Activated CD4-positive, alpha-beta T cell treated with anti-CD3 and anti-CD28 coated beads for 1 hour (primary cell): ENCODE measurements around the gene ITPRIP.

Experiments used
- DNase-seq: peaks from one replicate; pipeline ENCODE4 v3.0.0-alpha.2; 2020

Gene ITPRIP

DNA sequence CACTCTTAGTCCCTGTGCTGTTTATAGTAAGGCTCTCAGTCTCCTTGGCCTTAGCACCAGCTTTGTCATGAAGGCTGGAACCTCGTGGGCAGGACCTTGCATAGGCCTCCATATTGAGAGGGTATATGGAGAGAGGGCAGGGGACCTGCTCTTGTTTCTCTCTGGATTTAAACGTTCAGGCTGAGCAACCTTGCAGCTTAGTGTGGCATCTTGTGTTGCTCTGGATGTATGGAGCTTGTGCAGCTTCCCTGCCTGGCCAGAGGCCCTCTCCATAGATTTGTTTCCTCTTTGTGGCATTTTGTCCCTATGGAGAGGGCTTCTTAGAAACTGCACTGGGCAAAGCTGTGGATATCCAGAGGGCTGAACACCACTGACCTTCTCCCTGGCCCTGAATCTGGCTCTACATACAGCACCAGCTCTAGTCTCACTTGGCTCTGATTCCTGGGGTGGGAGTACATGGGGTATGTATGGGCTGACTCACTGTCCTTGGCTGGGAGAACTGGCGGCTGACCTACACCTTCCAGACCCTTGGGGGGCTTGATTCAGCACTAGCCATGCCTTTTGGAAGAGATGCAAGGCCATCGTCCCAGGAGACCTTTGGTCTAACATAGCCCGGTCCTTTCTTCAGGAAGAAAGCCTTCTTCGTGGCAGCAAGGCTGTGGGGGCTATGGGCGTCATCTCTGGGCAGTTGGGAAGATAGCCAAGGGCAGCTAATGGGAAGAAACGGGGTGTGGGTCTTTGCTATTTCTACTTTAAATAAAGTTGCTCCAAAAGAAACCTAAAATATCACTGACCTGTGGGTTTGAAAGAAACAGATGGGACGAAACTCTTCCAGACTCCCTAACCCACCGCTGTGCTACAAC is 30.5 kb downstream of the ITPRIP start:
- no peak for DNase-seq

DNA sequence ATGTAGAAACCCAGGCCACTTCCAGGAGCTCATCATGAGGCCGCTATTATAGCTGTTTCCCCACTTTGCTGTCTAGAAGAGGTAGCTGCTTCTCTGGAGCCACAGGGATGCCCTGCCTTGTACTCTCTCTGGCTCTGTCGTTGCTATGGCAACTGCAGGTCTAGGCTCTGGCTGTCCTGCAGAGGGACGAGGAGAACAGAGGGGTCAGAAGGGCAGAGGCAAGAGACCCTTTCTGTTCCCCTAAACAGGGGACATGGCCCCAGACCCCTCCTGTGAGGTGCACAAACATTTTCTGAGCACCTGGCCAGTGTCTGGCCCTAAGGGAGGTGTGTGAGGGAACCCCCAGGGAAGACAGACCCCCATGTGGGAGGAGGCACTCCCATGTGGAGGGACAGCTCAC is 31.4 kb downstream of the ITPRIP start:
- no peak for DNase-seq

DNA sequence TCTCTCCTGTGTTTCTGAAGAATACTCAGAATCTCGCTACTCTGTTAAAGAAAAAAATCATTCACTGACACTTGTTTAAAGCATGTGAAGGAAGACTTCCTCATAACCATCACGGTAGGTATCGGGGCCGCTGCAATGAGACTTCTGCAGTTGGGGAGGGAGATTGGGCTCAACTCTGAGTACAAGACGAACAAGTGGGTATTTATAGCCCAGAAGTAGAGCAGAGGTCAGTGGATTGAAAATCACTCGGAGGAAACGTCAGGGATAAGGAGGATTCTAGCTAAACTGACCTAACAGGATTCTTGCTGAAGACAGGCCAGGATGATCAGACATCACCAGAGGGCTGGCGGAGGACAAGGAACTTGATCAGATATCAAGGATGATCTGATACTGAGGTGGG is 33.3 kb downstream of the ITPRIP start:
- no peak for DNase-seq

DNA sequence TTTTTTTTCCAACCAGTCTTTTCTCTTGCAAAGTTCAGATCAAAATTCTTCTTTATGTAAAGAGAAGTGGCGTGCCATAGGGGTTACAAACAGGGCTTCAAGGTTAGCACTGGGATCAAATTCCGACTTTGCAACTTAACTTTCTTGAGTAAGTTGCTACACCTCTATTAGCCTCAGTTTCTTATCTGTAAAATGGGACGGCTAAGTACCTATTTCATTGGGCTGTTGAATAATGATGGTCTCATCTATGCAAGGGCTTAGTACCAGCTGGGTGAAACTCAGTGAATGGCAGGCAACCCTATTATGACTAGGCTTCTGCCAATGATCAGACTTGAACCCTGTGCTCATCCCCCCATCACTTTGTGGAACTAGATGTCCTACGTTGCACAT is 33.9 kb downstream of the ITPRIP start:
- no peak for DNase-seq

DNA sequence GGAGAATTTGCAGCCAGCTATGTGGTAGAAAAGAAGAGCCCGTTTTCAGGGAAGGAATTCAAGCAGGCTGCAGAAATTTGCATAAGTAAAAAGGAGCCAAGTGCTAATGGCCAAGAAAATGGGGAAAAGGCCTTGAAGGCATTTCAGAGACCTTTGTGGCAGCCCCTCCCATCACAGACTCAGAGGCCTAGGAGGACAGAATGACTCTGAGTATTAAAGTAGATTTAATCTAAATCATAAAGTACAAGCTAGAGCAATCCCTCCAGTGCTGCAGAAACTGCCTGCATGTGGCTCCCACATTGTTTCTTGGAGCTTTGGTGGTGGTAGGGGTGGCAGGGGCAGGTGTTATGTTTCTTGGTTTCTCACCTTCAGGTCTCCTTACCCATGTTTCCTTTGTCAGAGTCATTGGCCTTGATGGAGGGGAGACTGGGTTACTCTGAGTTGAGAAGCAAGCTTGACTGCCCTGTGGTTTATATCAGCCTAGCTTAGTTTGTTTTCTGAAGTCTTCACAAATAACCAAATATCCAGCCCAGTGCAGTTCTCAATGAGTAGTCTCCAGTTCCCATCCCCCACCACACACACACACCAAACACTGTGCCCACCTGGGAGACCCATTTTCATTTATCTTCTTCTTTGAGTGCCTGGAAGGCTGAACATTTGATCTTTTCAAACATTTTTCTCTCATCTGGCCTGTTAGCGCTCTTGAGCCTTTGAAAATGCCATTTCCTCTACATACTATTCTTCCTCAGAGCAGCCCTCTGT is 34.5 kb downstream of the ITPRIP start:
- no peak for DNase-seq

DNA sequence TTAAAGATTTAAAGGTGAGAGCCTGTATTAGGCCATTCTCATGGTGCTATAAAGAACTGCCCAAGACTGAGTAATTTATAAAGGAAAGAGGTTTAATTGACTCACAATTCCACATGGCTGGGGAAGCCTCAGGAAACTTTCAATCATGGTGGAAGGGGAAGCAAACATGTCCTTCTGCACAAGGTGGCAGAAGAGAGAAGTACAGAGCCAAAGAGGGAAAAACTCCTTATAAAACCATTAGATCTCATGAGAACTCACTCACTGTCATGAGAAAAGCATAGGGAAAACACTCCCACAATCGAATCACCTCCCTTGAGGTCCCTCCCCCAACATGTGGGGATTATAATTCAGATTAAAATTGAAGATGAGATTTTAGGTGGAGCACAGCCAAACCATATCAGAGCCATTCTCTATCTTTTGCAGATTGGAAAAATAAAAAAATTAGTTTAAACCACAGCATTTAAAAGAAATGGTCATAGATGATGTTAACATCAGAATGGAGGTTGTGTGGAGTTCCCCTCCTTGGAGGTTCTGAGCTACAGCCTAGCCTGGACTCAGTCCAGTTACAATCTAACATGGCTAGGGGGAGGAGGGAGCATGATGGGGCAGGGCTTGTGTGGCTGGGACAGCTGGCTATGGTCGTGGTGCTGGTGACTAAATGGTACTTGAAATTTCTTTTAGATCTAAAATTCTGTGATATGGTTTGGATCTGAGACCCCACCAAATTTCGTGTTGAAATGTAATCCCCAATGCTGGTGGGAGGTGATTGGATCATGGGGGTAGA is 36.2 kb downstream of the ITPRIP start:
- DNase-seq: no peak

DNA sequence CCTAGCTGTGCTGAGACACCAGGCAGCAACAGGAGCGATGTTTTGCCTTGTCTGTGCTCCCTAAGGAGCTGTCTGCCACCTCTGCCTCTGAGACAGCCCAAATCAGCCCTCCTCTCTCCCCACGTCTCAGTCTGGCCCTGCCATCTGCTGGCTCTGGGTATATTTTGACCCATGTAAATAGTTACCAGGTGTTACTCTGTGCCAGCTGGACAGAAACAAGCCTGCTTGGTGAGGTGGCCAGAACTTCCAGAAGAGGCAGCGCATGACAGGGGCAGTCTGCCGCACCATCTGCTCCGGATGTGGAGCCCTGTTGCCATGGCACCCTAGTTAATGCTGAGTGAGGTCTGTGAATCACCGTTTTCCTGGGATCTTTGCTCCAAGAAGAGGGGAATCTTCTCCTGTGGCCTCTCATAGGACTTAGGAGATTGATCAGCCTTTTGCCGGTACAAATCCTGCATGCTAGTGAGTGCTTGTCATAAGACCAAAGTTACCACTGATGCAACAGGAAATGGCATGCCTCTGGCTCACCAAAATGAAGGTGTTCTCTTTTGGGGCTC is 37.5 kb downstream of the ITPRIP start:
- no peak for DNase-seq

DNA sequence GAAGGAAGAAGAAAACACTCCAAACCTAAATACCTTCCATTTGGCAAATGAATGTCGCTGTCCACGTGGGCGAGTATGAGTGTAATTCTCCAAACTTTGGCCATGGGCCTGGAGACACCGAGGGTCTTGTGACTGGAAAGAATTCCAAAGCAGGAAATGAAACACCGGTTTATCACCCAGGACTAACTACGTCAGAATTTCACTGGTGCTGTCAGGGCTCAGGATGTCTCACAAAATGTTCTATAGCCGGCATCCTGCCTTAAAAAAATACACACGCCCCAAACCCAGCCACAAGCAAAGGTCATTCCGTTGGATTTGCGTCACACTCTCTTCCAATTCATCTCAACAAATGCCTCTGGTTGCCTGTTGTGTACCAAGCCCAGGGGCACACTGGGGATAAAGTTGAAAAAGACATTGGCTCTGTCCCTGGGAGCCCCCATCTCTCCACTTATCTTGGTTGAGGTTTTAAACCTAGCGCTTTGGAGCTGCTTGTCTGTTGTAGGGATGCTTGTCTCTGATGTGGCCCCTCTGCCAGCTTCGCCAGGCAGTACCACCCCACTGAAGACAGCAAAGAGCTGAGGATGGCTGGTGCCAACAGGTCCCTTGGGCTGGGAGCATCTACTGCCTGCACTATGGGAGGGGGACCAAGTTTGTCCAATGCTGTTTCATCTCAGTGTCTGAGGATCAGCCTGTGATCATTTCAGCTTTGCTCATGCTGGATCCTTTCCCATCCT is 38.1 kb downstream of the ITPRIP start:
- DNase-seq: no peak

DNA sequence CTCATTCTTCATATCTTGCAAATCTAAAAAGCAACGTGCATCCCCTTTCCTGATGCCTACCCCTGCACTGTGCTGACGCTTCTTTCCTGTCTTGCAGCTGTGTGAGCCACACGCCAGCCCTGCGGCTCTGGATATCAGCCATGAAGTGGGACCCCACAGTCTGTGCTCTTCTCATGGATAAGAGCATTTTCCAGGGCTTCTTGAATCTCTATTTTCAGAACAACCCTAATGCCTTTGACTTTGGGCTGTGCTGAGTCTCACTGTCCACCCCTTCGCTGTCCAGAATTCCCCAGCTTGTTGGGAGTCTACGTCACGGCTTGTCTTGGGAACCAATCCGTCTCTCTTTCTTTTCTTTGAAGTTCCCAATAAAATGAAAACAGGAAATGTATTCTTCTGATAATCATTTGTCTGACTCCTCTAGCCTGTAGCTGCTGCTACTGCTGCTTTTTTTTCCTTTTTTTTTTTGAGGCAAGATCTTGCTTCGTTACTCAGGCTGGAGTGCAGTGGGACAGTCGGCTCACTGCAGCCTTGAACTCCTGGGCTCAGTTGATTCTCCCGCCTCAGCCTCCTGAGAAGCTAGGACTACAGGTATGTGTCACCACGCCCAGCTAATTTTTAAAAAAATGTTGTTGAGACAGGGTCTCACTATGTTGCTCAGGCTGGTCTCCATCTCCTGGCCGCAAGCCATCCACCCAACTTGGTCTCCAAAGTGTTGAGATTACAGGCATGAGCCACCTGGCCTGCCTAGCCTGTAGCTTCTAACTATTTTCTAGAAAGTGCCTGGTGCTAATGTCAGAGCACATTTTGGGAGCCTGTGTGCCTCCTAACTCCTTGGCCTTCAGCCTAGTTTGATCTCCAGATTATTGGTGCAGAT is 39.0 kb downstream of the ITPRIP start:
- DNase-seq: no peak

DNA sequence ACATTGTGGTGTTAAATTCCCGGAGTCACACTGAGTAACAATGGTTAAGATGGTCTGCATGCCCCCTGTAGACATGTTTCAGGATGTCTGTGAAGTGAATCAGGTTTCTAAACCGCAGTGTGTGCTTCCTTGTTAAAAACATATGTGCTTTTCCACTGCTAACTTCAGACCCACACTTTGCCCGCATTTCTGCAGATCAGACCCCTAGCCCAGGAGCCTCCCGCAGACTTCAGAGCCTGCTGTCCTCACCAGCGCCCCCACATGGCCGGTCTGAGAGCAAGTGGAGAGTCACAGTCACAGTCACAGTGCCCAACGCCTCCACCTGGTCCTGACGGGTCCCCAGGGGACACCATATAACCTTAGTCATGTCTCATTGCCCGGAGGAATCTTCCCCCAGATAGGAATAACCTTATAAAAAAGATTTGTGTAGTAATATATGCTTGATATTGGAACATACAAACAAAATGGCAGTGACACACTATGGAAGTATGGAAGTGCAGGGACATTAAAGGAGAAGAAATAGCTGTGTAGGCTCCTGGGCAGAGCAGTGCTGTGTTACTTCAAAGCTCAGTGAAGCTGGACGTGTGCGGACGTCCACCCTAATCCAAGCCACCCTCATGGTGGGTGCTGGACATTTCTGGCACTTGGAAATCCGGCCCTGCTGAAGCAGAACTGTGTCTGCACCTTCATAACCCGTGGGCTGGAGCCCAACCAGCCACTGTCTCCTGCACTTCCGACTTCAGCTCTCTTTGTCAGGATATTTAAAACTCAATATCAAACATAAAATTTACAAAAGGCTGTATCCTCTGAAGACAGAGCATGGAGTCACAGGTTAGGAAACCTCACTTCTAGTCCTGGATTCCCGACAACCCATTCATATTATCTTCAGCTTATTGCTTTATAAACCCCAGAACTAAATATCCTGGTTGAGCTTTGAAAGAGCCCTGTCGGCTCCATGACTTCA is 40.3 kb downstream of the ITPRIP start:
- DNase-seq: no peak

DNA sequence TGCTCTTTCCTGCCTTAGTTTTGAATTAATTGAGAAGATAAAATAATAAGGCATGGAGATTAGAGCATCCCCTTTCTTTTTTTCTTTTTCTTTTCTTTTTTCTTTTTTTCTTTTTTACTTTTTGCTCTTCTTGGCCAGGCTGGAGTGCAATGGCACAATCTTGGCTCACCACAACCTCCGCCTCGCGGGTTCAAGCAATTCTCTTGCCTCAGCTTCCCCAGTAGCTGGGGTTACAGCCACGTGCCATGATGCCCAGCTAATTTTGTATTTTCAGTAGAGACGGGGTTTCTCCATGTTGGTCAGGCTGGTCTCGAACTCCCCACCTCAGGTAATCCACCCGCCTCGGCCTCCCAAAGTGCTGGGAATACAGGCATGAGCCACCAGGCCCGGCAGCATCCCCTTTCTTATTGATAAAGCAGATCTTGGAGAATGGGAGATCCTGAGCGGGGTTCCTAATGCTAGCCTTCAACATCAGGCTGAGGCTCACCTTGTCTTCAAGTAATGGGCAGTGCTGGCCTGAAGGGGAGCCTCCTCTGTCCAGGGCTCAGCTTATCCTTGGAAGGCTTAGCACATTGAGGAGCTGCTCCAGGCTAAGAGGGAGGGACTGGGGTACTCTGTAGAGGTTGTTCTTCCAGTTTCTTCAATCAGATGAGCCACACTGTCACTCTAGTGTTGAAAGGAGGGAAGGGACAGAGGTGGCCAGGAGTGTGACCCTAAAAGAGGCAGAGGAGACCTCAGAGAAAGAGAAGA is 41.4 kb downstream of the ITPRIP start:
- no peak for DNase-seq

DNA sequence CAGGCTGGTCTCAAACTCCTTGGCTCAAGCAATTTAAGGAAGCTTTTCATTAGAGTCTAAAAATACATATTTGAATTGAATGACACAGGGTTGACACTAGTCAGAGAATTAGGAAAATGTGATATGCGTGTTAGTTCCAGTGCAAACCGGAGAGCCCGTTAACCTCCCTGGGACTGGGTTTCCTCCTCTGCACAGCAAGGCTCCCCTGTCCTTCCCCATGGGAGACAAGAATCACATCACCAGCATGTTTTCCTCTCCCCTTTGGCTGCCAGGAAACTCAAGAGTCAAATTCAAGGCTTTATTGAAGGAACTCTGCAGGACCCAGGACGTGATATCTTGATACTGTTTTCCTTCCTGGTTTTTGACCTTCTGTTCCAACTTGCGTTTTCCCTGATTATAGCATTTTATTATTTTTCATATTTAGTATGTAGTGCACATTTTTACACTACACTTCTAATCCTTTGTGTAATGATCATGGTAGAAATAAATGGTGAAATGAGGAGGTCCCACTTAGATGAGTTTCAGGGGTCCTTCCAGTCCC is 44.4 kb downstream of the ITPRIP start:
- no peak for DNase-seq

DNA sequence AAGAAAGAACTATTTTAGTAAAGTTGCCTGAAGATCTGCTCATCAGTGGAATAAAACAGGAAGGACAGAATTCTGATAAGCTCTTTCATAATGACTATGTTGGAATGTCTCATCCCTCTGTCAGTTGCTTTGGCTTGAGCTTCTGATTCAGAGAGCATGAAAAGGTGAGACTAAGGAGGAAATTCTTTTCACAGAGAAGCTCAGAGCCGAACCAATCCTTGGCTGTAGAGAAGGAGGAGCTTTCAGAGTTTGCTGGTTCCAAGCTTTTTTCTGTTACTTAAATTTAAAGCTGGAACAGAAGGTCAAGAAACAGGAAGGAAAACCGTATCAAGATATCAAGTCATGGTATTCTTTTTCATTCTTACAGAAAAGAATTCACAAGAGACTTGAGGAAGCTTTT is 45.3 kb downstream of the ITPRIP start:
- no peak for DNase-seq

DNA sequence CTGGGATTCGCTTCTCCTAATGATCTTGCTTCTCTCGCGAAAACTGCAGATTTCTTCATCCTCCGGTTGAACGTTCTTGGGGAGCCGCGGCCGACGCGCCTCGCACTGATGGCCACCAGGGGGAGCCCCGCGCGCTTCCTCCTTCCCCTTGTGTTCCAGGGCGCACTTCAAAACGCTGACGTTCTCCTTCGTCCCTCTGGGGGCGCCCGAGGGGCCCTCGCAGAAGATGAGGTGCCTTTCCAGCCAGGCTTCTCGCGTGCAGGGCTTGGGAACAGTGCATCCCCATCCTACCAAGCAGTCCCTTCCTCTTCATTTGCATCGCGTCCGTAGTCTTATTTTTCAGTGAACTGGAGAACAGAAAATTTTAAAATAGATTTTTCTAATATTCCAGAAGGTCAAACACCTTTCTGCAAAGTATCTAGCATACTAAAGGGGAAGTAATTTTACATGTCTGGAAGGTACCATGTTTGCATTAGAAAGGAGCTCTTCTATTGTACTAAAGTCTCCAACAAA is 46.8 kb downstream of the ITPRIP start:
- peak; percentile 81 for DNase-seq

DNA sequence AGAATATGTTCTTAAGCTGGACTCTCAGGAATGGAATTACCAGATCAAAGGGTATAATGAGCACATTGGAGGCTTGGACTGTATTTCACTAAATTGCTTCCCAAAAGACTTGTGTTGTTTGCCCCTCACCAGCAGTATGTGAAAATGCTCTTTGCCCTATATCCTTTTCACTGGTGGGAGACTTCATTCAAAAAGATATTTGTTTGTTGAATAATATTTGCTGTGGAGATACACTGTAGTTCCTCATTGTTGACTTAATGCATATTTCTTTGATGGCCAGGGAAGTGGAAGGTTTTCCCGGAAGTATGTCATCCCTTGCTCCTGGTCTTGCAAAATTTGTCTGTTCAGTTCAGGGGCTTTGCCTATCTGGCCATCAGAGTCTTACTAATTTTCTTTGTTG is 49.9 kb downstream of the ITPRIP start:
- no peak for DNase-seq

DNA sequence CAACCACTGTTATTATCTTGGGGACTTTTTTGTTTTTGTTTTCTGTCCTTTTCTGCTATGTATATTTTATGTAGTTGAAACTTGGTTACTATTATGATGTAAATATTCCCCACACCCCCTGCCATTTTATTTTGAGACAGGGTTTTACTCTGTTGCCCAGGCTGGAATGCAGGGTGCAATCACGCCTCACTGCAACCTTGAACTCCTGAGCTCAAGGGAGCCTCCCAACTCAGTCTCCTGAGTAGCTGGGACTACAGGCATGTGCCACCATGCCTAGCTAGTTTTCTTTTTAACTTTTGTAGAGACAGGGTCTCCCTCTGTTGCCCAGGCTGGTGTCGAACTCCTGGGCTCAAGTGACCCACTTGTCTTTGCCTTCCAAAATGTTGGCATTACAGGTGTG is 51.3 kb downstream of the ITPRIP start:
- DNase-seq: no peak

DNA sequence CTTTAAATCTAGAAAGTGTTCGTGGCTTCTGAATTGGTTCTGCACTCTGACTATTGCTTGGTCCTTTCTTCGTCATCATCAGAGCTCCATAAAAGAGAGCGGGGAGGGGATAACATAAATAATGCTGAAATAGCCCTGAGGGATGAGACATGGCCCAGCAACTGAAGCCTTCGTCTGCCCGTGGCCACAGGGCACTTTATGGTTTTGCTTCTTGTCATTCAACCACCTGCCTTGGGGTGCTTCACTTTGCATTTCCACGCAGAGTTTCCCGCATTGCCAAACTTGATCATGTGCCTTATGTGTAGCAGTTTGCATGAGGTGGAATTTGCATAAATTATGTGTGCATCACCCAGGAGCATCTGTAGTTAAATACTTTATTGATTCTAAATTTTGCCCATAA is 53.4 kb downstream of the ITPRIP start:
- no peak for DNase-seq

DNA sequence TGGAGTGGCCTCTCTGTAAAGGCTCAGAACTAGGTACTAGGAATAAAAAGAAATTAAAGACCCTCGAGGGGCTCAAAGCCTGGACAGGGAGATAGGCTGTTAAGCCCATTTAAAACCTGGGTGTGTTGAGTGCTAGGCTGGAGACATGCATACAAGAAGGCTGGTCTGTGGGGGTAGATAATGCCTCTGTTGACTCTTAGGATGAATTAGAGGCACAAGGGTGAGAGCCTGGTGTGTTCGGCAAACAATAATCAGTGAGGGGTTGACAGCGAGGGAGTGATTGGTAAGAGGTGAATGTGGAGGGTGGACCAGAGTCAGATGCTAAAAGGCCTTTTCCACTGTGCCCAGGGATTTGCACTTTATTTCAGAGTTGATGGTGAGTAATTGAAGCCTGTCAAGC is 56.6 kb downstream of the ITPRIP start:
- DNase-seq: no peak
